ENCODE results near the gene KIF5A. TPM values are rescaled to one million over a fixed set of nuclear protein-coding genes. Genes with fewer than 3 reads are reported as not detected.

Gene KIF5A
- total and polyA plus RNA-seq, 2 donors (not counting 3 experiments of a cell fraction or from before 2014, with no cell fraction given) = 0.07 to 0.35 TPM

DNA sequence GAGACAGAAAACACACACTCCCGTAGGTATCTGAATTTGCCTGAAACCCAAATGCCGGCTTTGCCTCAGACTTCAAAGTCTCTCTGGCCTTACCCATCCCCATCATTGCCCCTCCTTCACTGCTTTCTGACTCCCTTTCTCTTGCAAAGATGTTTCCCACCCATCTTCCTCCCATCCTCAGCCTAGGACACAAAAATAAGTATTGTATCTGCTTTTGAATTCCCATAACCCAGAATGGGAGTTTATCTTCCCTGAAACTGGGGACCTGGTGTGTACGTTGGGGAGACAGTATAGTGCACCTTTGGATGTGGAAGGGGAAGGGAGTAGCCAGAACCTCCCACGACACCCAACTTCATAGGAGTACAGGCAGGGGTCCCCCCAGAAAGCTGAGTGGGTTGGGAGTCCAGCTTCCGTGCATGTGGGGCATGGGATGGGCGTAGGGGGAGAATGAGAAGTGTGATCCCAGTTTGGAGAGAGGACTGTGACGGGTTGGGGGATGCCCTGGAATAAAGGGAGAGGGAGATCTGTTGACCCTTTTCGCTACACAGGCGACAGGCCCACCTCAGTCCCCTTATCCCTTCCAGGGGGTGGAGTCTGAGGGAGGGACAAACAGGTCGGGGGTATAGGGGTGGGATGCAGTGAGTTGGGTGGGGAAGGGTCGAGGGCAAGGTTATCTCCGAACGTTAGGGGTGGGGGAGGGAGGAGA lies 488 bp upstream of the KIF5A start:
- Histone ChIP-seq H3K4me1 (ENCODE audit: control insufficient read depth, extremely low read depth, insufficient read depth, low read length) (peaks cover 12% of the 10 kb centered on the region), H3K9ac (replicated peaks; ENCODE audit: extremely low read depth, insufficient read depth, low read length) (no peak overlapping the region), H3K36me3 (ENCODE audit: control insufficient read depth in 2 of 2, extremely low read depth in 1 of 2, insufficient read depth in 2 of 2, low read length in 2 of 2) (no peaks in the 10 kb centered on the region), H3K4me2 (ENCODE audit: insufficient read depth, low read length) (peak overlapping the region; percentile 40), H4K20me1 (replicated peaks; ENCODE audit: control insufficient read depth, extremely low read depth, insufficient read depth, low read length) (no peaks in the 10 kb centered on the region), H3K4me3 (replicated peaks in 1 of 3; ENCODE audit: insufficient read depth in 1 of 3, low read depth in 1 of 3, low read length in 3 of 3) (no peak overlapping the region), H3K27ac (ENCODE audit: insufficient read depth, low read depth, low read length) (no peak overlapping the region), H3K79me2 (ENCODE audit: control insufficient read depth, insufficient read depth, low read length) (peaks cover 23% of the 10 kb centered on the region), H3K9me3 (replicated peaks; ENCODE audit: control insufficient read depth, insufficient read depth, low read length) (no peaks in the 10 kb centered on the region), H3K9me1 (replicated peaks; ENCODE audit: control insufficient read depth, extremely low read depth, insufficient read depth, low read length) (no peaks in the 10 kb centered on the region), H3K27me3 (ENCODE audit: control insufficient read depth in 2 of 2, insufficient read depth in 2 of 2, low read length in 2 of 2) (peaks cover 46 to 49% of the 10 kb centered on the region in 2 experiments), H2AFZ (ENCODE audit: low read depth, low read length) (peak overlapping the region; percentile 46)
- dilution Hi-C loops (cut with MboI; ENCODE audit: extremely low pct_ligation_motif_present, low sequenced_read_pairs) = no loop called here
- intact Hi-C loops (cut with micrococcal nuclease) = loop anchor here (5.0 kb wide), 1 partner anchor 143 kb away; the partner anchor contains the start of gene OS9
- ChIA-PET POLR2A (no interaction called here), CTCF (no interaction called here)
- FAIRE-seq = no peak
- no peak for DNase-seq (ENCODE audit: low read depth, low spot score)
- no peak for TF ChIP-seq POLR2A (IDR thresholded peaks at IDR 0.05; ENCODE audit: low read depth, low read length)
- no peak for TF ChIP-seq JUN (IDR thresholded peaks at IDR 0.05; ENCODE audit: borderline replicate concordance, insufficient read depth, insufficient read length, low read depth)
- no peak for TF ChIP-seq EZH2 (IDR thresholded peaks at IDR 0.05; ENCODE audit: borderline replicate concordance, low read depth, low read length, severe bottlenecking)
- no peak for TF ChIP-seq POLR2AphosphoS5 (IDR thresholded peaks at IDR 0.05; ENCODE audit: insufficient read depth, low read depth, low read length)
- TF ChIP-seq CTCF (IDR thresholded peaks at IDR 0.05; ENCODE audit: extremely low read depth in 1 of 2, insufficient read depth in 1 of 2, low read depth in 1 of 2, low read length in 2 of 2) = no peak
- no peak for TF ChIP-seq MYC (IDR thresholded peaks at IDR 0.05; ENCODE audit: low read depth, low read length)
- TF ChIP-seq, protein P1, sequence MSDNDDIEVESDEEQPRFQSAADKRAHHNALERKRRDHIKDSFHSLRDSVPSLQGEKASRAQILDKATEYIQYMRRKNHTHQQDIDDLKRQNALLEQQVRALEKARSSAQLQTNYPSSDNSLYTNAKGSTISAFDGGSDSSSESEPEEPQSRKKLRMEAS (IDR thresholded peaks at IDR 0.05; ENCODE audit: insufficient read depth, insufficient read length) = no peak
- no peak for TF ChIP-seq GATA2 (IDR thresholded peaks at IDR 0.05; ENCODE audit: insufficient read depth, insufficient read length, low read depth, low read length)
- TF ChIP-seq FOS (IDR thresholded peaks at IDR 0.05; ENCODE audit: borderline replicate concordance, insufficient read depth, low read length) = no peak
- BruUV-seq (replicated peaks) = no TSS peak

All from endothelial cell of umbilical vein (primary cell).